Measurements from ENCODE around the gene KCNH1. TPM values are rescaled to one million over a fixed set of nuclear protein-coding genes. Genes with fewer than 3 reads are reported as not detected.

KCNH1 gene
- total RNA-seq, 4 donors from 2014 or later: 0.53 to 16.5 (median 2.4) TPM

GRCh38 chr1:210992837-210993236 lies 141.1 kb downstream of the KCNH1 start:
- DNase-seq: no peak
- TF ChIP-seq POLR2A (IDR thresholded peaks at IDR 0.05) (no peak), CTCF (IDR thresholded peaks at IDR 0.05) (no peak)
- Histone ChIP-seq H3K4me1 (no peaks in the 10 kb centered on the region), H3K27ac (no peak overlapping the region), H3K36me3 (no peaks in the 10 kb centered on the region), H3K4me3 (no peak overlapping the region), H3K9me3 (no peaks in the 10 kb centered on the region), H3K27me3 (no peaks in the 10 kb centered on the region)

GRCh38 chr1:210989905-210990304 lies 144.0 kb downstream of the KCNH1 start:
- Histone ChIP-seq H3K27ac (no peak overlapping the region), H3K4me1 (no peaks in the 10 kb centered on the region), H3K9me3 (no peaks in the 10 kb centered on the region), H3K36me3 (no peaks in the 10 kb centered on the region), H3K4me3 (no peak overlapping the region), H3K27me3 (no peaks in the 10 kb centered on the region)
- no peak for DNase-seq
- no peak for TF ChIP-seq CTCF (IDR thresholded peaks at IDR 0.05)
- no peak for TF ChIP-seq POLR2A (IDR thresholded peaks at IDR 0.05)

- Histone ChIP-seq H3K4me3 (no peak overlapping the region), H3K9me3 (no peaks in the 10 kb centered on the region), H3K27me3 (no peaks in the 10 kb centered on the region), H3K27ac (no peak overlapping the region), H3K4me1 (no peaks in the 10 kb centered on the region), H3K36me3 (no peaks in the 10 kb centered on the region)
- no peak for DNase-seq
- TF ChIP-seq CTCF (IDR thresholded peaks at IDR 0.05) (no peak), POLR2A (IDR thresholded peaks at IDR 0.05) (no peak)
Measured at GRCh38 chr1:210981490-210981889, 152.5 kb downstream of the KCNH1 start.

GRCh38 chr1:210980082-210980481 lies 153.9 kb downstream of the KCNH1 start:
- H3K27me3 ChIP-seq: no peaks in the 10 kb centered on the region
- no peak for TF ChIP-seq POLR2A (IDR thresholded peaks at IDR 0.05)
- TF ChIP-seq CTCF (IDR thresholded peaks at IDR 0.05): no peak
- no peaks in the 10 kb centered on the region for H3K9me3 ChIP-seq
- no peak overlapping the region for H3K4me3 ChIP-seq
- no peaks in the 10 kb centered on the region for H3K36me3 ChIP-seq
- no peaks in the 10 kb centered on the region for H3K4me1 ChIP-seq
- H3K27ac ChIP-seq: no peak overlapping the region
- no peak for DNase-seq

GRCh38 chr1:210978974-210979354 lies 155.0 kb downstream of the KCNH1 start:
- no peak overlapping the region for H3K4me3 ChIP-seq
- no peak for DNase-seq

More at GRCh38 chr1:210978974-210979354, 155.0 kb downstream of the KCNH1 start:
- no peaks in the 10 kb centered on the region for H3K9me3 ChIP-seq
- H3K36me3 ChIP-seq: no peaks in the 10 kb centered on the region
- no peak overlapping the region for H3K27ac ChIP-seq
- no peaks in the 10 kb centered on the region for H3K4me1 ChIP-seq
- no peaks in the 10 kb centered on the region for H3K27me3 ChIP-seq
- no peak for TF ChIP-seq POLR2A (IDR thresholded peaks at IDR 0.05)
- no peak for TF ChIP-seq CTCF (IDR thresholded peaks at IDR 0.05)

Data from Peyer's patch (tissue), 4 donors.